Measurements from ENCODE around the gene RHEX.
"Not testable (repeated sequence)": the region's sequence is repeated elsewhere in the genome, so short reads cannot be mapped to it uniquely, and the experiment has no call there.

RHEX gene

DNA sequence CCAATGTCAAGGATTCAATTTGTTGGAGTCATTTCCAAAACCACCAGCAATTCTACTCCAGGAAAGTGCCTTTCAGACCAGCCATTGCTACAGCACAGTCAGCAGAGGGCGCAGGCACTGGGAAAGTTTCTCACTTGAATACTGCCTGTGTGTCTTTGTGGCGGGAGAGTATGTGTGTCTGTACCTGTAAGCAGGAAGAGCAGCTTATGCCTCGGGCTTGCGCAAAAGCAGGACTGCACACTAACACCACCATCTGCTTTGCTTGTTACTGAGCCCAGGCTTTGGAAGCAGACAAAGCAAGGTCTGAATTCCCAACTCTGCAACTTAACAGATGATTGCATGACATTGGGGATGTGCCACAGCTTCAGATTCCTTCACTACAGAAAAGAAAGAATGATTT, 22.3 kb upstream of the RHEX start:
- peak; percentile 62 for DNase-seq

DNA sequence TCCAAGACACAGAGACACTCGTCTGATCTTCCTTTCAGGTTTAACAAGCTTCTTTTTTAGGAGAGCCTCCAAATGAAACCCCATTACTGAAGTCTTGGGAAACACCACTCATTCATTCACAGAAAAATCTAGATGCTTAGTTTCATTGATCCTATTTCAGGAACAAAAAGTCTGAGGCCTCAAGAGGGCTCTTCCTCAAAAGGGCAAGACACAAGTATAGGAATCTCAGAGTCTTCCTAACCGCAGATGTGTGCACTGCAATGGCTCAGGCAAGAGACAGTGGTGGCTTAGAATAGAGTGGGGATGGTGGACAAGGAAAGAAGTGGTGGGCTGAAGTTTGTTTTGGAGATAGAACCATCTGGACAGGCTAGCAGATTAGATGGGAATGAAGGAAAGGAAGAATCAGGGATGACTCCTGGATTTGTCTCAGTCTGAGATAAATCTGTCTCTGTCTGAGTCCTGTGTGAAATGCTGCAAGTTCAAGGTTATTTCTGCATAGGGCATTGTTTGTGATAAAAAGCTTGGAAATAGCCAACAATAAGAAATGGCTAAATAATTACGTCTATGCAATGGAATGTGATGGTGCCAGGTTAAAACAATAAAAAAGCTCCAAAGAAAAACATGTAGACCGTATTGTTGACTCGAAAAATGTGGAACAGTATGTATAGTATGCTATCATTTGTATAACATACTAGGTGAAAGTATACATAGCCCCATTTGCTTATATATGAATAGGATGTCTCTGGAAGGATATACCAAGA, 20.4 kb upstream of the RHEX start:
- DNase-seq = no peak

DNA sequence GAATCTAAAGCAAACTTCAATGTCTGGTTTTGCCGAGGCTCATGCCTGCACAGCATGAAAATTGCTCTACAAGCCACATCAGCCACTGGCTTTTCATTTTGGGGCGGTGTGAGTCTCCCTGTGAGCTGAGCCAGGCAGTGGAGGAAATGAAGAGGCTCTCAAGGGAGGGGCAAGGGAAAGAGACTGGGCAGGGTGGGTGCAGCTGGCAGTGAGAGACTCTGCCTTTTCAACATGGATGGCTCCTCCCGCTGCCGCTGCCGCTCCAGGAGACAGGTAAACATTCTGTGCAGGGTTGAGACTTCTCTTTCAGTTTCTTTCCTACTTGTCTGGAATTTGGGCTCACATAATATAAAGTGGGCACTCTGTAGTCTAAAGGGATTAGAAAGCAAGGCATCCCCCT, 17.9 kb upstream of the RHEX start:
- DNase-seq = no peak

DNA sequence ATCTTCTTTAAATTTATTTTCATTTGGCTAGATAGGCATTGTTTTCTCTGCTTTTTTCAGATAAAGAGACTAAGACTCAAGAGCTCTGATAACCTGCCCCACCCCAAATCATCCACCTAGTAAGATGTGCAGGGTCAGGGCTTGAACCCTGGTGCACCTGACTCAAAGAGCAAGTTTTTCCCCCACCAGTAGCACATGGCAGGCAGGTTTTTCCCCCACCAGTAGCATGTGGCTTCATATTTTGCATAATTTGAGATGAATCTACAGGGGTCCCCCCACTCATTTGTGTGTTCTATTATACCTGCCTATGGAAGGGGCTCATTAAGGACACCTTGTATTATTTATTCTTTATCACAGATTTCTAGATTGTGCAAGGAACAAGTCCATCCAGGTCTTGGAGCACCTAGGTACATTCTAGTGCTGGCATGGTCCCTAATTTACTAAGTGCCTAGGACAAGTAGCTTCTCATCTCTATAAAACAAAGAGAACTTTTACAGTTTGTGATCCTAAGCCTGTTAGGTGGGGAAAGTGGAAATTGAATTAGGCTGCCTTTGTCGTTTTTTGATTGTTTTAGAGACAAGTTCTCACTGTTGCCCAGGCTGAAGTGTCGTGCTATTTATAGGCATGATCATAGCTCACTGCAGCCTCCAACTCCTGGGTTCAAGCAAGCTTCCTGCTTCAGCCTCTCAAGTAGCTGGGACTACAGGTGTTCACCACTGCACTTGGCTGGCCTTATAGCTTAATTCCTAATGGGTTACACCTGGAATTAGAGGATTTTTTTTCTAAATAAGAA, 16.1 kb upstream of the RHEX start:
- DNase-seq = no peak

DNA sequence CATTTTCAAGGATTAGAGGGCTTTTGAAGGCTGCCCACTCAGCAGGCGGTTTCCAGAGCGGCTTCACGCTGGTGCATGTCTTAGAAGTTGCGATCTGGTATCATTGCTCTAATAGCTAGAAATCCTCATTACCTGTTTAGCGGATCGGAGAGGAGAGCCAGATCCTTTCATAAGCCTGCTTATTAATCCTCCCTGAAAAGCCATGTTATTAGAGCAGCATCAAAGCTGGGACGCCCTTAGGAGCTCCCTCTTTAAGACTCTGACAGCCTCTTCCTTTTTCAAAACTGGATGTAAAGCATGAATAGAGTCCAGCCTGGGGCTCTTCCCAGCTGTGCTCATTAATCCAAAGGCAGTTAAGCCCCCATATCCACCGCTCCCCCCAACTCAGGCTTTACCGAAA, 15.4 kb upstream of the RHEX start:
- no peak for DNase-seq

DNA sequence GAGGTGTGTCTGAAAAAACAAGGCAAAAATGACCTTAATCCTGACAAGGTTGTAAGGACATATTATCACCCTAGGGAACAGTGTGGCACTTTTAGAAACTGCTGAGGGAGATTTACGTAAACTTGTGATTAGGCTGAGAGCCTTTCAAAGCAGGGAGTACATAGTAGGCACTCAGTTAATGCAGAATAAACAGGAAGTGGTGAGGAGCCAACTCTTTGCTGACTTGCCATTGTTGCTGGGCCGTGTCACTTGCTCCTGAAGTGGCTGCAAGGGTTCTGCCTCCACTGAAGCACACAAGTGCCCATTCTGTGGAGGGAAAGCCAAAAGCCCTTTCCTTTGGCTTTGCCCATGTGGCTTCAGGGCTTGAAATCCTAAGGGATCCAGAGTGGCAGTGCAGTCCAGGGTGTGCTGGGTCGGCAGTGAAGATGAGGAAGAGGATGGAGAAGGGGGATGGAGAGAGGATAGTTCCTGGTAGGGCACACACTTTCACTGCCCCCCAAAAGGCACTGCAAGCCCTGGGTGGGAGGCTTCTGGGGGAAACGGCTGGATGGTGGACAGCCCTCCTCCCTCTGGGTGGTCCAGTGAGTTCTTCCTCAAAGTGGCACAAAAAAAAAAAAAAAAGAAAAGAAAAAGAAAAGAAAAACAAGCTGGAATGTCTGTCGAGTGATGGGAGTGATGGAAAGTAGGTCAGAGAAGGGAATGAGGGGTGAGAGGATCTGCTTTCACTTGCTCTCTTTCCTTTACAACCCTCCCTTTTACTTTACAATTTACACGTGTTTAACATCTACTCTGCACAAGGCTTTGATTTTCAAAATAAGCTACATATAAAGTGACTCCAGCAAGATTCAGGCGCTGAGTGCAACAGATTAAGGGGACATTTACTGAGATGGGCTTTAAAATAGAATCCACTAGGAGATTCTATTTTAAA, 13.7 kb upstream of the RHEX start:
- no peak for DNase-seq

DNA sequence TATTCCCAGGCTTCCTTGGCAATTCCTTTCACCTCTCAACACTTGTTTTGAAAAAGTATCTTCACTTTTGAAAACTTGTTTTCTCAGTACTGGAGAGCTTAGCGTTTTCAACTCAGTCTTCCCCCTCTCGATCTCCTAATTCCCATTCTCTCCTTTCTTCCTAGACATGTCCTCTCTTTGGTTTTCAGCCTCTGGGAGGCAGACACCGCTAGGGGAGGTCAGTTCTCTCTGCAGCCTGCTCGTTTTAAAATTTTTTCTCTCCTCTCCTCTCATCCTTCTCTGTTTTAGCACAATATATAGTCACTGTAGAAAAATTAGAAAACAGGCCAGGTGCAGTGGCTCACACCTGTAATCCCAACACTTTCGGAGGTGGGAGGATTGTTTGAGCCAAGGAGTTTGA, 12.6 kb upstream of the RHEX start:
- no peak for DNase-seq

DNA sequence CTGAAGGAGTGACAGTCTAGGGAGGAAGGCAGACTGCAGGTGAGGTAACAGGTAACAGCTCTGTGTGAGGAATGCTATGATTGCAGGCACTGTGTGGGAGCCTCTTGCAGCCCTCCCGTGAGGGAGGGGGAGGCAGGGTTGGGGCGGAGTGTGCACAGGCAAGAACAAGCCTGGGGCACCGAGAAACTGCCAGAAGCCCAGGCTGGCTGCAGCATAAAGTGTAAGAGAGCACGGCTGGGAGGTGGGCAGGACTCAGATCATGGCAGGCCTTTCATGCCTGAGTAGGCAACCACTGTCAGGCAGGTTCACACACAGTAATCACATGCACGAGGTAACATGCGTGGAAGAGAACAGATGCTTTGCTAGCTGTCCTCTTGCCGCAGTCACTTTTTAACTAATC, 11.3 kb upstream of the RHEX start:
- no peak for DNase-seq

DNA sequence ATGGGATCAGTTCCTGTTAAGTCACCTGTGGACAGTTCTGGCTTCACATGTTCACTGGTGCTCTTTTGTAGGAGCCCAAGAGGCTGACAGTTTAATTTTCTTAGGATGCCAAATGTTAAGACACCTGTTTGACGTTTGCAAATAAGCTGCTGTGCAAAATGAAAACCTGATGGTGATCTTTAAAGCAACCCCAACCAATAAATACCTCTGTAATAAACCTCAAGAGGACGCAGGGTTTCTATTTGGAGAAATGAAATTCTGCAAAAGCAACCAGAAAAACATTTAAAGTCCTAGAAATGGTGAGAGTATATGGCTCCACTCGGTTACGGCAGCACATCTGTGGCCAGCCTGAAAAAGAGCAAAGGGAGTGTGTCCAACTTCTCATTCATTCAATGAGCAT, 5.7 kb upstream of the RHEX start:
- no peak for DNase-seq

DNA sequence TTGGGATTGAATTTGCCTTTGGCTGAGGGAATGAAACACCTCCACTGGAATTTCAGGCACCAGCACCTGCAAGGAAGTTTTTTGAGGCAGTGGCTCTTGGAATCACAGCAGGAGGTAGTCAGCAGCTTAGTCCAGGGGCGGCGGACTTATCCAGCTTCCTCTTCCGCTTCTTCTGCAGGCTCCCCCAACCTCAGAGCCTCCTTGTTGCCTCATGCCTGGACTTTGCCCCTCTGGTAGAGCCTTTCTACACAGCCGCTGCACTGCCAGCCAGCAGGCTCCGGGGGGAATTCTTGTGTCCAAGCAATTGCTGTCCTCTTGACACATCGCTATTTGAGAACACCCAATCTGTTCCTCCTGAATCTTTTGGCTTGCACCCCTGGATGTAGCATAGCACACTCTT, 4.4 kb upstream of the RHEX start:
- DNase-seq = no peak

DNA sequence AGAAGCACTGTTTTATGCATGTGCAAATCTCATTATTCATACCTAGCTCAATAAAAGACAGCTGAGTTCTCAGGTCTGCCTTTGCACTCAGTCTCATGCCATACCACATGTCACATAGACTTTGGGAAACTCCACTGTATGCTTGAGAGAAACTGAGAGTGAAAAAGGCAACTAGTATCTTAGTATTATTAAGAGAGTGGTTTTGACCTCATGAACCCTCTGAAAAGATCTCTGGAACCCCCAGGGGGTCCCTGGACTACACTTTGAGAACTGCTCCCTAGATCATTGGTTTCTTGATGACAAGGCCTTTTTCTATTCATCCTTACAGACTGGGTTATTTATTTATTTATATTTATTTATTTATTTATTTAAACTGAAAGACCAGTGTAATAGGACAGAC, 3.7 kb upstream of the RHEX start:
- no peak for DNase-seq

DNA sequence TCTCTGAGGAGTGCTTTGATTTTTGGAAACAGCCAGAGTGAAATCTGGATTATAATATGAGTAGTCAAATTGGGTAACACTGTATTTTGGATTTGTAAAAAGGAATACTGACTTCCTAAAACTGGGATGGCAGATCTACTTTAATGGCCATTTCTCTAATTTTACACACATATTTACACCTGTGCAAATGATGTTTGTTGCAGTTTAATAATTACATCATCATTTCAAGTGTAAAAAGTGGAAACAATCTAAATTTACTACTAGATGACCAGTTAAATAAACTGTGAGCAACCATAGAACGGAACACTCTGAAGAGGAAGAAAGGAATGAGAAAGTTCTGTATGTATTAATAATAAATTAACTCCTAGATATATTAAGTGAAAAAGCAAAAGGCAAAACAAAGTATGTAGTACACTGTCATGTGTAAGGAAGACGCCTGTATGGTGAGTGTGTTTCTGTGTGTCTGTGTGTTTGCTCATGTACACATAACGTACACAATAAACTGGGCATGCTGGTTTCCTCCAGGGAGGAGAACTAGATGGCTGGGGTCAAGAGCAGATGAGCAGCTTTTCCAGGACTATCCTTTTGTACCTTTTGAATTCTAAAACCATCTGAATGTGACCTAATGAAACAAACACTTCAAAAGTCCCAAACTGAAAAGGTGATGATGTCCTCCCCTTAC, 2.9 kb upstream of the RHEX start:
- no peak for DNase-seq

DNA sequence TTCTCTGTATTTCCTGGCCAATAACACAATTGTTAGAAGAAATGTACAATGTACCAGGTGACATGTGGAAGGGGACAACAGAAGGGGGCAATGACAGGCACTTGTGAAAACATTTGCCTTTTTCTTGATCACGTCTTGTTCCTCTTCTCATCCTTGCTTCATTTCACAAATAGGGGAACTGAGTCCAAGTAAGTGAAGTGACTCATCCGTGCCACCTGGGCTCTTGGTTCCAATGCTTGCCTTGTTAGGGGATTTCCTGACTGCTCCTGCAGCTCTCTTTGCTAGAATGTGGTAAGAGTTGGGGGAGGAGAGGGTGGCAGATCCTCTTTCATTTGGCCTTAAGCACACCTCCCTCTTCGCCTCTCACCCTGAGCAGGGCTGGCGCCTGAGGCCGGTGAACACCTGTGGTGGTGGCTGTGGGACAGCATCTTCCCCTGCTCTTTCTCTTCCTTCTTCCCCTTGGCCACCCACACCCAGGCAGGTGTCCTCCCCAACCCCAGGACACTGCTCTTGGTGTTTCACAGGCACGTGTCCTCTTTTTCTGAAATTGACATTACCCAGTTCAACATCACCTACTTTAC, 2.2 kb upstream of the RHEX start:
- peak; percentile 59 for DNase-seq

DNA sequence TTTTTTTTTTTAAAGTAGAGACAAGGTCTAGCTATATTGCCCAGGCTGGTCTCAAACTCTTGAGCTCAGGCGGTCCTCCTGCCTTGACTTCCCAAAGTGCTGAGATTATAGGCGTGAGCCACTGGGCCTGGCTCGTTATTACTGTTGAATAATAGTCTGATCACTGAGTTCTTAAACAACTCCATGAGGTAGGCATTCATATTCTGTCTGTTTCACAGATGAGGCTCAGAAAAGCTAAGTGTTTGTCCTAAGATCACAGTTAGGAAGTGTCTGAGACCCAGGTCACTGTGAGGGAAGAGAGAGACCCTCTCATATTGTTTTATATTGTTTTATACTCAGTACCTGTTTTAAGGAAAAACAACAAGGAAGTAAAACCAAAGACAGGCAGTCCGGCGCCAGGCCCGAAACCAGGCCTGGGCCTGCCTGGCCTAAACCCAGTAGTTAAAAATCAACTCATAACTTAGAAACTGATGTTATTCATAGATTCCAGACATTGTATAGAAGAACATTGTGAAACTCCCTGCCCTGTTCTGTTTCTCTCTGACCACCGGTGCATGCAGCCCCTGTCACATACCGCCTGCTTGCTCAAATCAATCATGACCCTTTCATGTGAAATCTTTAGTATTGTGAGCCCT, 625 bp upstream of the RHEX start:
- not testable (repeated sequence) for DNase-seq

DNA sequence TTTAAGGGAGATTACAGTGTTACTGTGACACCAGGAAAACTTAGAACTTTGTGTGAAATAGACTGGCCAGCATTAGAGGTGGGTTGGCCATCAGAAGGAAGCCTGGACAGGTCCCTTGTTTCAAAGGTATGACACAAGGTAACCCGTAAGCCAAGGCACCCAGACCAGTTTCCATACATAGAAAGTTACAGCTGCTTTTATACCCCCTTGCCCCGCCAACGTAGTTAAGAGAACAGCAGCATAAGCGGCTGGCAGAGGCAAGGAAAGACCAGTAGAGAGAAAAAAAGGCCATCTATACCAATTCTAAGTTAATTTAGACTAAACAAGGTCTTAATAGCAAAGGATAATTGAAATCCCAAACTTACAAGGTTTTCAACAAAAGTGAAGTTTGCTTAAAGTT, 643 bp downstream of the RHEX start:
- not testable (repeated sequence) for DNase-seq

DNA sequence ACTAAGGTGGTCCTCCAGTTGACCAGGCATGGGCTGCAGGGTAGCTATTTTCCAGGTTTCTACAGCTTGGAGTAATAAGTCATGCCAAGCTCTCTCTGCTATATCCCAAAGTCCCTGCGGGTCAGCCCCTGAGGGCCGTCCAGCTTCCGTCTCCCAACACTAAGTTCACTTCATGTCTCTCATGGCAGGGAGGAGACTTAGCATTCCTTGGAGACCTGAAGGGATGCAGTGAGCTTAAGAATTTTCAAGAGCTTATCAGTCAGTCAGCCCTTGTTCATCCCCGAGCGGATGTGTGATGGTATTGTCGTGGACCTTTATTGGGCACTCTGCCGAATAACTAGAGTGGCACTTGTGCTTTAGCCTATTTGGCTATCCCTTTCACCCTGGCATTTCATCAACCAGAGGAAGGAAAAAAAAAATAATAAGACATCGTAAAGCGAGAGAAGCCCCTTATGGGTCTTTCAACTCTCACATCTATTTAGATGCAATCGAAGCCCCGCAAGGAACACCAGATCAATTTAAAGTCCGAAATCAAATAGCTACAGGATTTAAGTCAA, 2.2 kb downstream of the RHEX start:
- DNase-seq = not testable (repeated sequence)

DNA sequence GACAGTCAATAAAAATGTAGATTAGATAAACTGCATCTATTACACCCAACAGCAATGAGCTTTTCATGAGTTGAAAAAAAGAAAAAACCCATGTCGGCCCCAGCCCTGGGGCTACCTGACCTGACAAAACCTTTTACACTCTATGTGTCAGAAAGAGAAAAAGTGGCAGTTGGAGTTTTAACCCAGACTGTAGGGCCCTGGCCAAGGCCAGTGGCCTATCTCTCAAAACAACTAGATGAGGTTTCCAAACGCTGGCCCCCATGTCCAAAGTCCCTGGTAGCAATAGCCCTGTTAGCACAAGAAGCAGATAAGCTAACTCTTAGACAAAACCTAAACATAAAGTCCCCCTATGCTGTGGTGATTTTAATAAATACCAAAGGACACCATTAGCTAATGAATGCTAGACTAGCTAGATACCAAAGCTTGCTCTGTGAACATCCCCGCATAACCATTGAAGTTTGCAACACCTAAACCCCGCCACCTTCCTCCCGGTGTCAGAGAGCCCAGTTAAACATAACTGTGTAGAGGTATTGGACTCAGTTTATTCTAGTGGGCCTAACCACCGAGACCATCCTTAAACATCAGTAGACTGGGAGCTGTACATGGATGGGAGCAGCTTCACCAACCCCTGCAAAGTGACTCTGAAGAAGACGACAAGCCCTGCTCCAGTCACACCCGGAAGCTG, 2.8 kb downstream of the RHEX start:
- not testable (repeated sequence) for DNase-seq

DNA sequence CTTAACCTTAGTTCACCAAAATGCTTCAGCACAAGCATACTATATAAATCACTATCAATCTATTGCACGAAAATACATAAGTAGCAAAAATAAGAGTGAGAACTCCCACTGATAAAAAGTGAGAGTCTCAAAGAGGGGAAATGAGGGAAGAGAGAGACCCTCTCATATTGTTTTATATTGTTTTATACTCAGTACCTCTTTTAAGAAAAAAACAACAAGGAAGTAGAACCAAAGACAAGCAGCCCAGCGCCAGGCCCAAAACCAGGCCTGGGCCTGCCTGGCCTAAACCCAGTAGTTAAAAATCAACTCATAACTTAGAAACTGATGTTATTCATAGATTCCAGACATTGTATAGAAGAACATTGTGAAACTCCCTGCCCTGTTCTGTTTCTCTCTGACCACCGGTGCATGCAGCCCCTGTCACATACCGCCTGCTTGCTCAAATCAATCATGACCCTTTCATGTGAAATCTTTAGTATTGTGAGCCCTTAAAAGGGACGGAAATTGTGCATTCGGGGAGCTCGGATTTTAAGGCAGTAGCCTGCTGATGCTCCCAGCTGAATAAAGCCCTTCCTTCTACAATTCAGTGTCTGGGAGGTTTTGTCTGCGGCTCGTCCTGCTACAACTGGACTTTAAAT, 5.4 kb downstream of the RHEX start:
- DNase-seq = not testable (repeated sequence)

DNA sequence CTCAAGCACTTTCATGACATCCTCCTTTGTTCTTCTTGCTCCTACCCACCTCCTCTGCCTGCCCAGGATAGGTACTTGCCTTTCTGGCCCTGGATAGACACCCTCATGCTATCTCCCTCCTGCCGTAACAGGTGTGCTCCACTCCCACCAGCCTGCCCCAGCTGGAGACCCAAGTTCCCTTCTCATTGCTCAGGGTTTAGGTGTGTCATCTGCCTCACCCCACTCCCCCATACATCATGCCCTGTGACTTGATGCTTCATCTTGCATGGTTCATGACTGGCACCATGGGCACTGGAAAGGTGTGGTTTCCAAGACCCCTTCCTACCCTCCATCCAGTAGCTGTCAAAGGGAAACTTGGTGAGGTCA, 5.9 kb downstream of the RHEX start:
- DNase-seq = no peak

DNA sequence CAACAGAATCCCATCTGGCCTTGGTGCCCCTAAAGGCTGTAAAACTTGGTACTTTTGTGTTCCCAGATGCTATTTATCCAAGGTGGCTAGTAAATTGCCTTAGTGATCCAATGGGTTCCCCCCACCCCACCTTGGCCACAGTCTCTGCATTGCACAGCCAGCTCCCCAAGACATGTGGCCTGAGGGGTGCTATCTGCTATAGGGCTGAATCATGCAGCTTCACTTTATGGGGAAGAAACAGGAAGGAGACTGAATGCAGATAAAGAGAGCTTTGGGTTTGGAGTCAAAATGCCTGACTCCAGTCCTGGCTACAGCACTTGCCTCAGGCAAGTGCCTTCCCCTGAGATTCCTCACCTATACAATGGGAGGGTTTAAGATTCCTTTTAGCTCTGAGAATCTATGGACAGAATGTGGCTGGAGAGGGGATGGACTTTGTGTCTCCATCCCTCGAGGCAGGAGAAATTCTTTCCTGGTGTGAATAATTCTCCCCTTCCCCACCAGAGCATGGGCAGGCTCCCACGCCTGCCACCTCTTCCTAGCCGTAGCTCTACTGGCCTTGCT, 6.5 kb downstream of the RHEX start:
- no peak for DNase-seq
